Activated CD8-positive, alpha-beta T cell treated with anti-CD3 and anti-CD28 coated beads for 36 hours (primary cell): ENCODE measurements around the gene RFK. TPM values are rescaled to one million over a fixed set of nuclear protein-coding genes. Genes with fewer than 3 reads are reported as not detected.

Experiments used
- ATAC-seq: fragments of 200-7000 bp; cut with Tn5 transposase; one replicate; pipeline ENCODE4 v1.10.0; 2021; ENCODE audit warnings: mild to moderate bottlenecking, moderate library complexity
- CTCF ChIA-PET: fragments of 350-600 bp; sonication (Branson Sonifier 250); formaldehyde crosslinking; loops from one replicate; lab custom pipeline; 2021; ENCODE audit warnings: antibody characterized with exemption; lab: Charles Lee
- POLR2A ChIA-PET: fragments of 350-600 bp; sonication (Branson Sonifier 250); formaldehyde crosslinking; loops from one replicate; lab custom pipeline; 2021; ENCODE audit warnings: antibody characterized with exemption; lab: Charles Lee
- DNase-seq: peaks from one replicate; pipeline ENCODE4 v3.0.0-alpha.2; 2020
- H3K27ac Mint-ChIP-seq: one replicate; pipeline ENCODE4 v1.8.0; 2021; ENCODE audit warnings: mild to moderate bottlenecking, mixed read lengths
- H3K27me3 Mint-ChIP-seq: one replicate; pipeline ENCODE4 v1.8.0; 2021; ENCODE audit warnings: mixed read lengths
- H3K36me3 Mint-ChIP-seq: one replicate; pipeline ENCODE4 v1.8.0; 2021; ENCODE audit warnings: low read depth, mixed read lengths
- H3K4me1 Mint-ChIP-seq: one replicate; pipeline ENCODE4 v1.8.0; 2021; ENCODE audit warnings: low read depth, mixed read lengths
- H3K4me3 Mint-ChIP-seq: one replicate; pipeline ENCODE4 v1.8.0; 2021; ENCODE audit warnings: mild to moderate bottlenecking, moderate library complexity, mixed read lengths
- H3K9me3 Mint-ChIP-seq: one replicate; pipeline ENCODE4 v1.8.0; 2021; ENCODE audit warnings: mixed read lengths
- intact Hi-C: fragments of 100-400 bp; cut with micrococcal nuclease; formaldehyde crosslinking; loops from one replicate; pipeline ENCODE4 v1.10.0; 2022
- total RNA-seq, 2 experiments: library from RNA; stranded (reverse); gene quantifications; one replicate each; pipeline ENCODE4 v1.2.3, GENCODE V29; 2021
- TF ChIP-seq, protein P1 (sequence below): fragments of 200-600 bp; IDR thresholded peaks from one replicate; pipeline ENCODE4 v1.8.0; 2022; ENCODE audit warnings: antibody characterized with exemption, mild to moderate bottlenecking

RFK gene
- total RNA-seq, 2 experiments from 2014 or later, result 6.4 to 9.3 TPM

DNA sequence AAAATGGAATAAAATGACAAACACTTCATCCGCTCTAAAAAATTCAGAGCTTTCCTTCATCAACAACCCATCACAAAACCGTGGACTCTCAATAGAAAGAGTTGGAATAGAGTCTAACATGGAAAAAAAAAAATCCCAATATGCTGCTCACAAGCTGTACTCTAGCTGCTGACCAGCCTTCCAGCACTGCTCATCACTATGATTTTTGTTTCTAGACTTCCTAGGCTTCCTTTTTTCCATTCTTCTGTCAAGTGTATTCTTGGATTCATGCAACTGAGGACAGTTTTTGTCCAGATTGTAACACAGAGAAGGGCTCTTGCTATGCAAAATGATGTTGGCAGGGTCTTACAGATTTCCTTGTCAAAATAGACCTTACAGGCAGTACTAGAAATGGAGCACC is 34.5 kb downstream of the RFK start:
- no peaks in the 10 kb centered on the region for H3K27me3 Mint-ChIP-seq
- no peak for ATAC-seq
- ChIA-PET CTCF (no interaction called here), POLR2A (no interaction called here)
- H3K4me3 Mint-ChIP-seq, result no peak overlapping the region
- intact Hi-C loops, result no loop called here
- TF ChIP-seq, protein P1, sequence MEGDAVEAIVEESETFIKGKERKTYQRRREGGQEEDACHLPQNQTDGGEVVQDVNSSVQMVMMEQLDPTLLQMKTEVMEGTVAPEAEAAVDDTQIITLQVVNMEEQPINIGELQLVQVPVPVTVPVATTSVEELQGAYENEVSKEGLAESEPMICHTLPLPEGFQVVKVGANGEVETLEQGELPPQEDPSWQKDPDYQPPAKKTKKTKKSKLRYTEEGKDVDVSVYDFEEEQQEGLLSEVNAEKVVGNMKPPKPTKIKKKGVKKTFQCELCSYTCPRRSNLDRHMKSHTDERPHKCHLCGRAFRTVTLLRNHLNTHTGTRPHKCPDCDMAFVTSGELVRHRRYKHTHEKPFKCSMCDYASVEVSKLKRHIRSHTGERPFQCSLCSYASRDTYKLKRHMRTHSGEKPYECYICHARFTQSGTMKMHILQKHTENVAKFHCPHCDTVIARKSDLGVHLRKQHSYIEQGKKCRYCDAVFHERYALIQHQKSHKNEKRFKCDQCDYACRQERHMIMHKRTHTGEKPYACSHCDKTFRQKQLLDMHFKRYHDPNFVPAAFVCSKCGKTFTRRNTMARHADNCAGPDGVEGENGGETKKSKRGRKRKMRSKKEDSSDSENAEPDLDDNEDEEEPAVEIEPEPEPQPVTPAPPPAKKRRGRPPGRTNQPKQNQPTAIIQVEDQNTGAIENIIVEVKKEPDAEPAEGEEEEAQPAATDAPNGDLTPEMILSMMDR, result no peak
- no peak for DNase-seq
- no peaks in the 10 kb centered on the region for H3K36me3 Mint-ChIP-seq
- H3K9me3 Mint-ChIP-seq, result no peaks in the 10 kb centered on the region
- H3K4me1 Mint-ChIP-seq, result no peaks in the 10 kb centered on the region
- no peak overlapping the region for H3K27ac Mint-ChIP-seq

DNA sequence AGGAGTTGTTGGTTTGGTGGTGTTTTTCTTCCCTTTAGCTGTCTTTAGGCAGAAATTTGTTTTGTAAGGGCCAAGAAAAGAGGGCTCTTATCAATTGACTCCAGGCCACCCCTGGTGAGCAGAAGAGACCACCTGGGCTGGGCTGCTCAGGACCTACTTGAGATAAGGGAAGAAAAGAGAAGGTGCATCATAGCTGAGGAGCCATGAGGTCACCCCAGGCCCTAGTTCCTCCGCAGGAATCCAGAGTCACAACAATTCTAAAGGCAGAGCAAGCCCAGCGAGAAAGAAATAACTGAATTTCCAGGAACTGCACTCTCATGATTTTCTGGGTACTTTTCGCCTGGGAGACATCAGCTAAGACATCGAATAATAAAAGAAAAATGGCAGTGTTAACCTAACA is 34.9 kb downstream of the RFK start:
- TF ChIP-seq, protein P1, result no peak
- Mint-ChIP-seq H3K27ac (no peak overlapping the region), H3K4me1 (no peaks in the 10 kb centered on the region), H3K4me3 (no peak overlapping the region), H3K9me3 (no peaks in the 10 kb centered on the region), H3K27me3 (no peaks in the 10 kb centered on the region), H3K36me3 (no peaks in the 10 kb centered on the region)
- intact Hi-C loops, result no loop called here
- ATAC-seq, result no peak
- no peak for DNase-seq
- ChIA-PET CTCF (no interaction called here), POLR2A (no interaction called here)

DNA sequence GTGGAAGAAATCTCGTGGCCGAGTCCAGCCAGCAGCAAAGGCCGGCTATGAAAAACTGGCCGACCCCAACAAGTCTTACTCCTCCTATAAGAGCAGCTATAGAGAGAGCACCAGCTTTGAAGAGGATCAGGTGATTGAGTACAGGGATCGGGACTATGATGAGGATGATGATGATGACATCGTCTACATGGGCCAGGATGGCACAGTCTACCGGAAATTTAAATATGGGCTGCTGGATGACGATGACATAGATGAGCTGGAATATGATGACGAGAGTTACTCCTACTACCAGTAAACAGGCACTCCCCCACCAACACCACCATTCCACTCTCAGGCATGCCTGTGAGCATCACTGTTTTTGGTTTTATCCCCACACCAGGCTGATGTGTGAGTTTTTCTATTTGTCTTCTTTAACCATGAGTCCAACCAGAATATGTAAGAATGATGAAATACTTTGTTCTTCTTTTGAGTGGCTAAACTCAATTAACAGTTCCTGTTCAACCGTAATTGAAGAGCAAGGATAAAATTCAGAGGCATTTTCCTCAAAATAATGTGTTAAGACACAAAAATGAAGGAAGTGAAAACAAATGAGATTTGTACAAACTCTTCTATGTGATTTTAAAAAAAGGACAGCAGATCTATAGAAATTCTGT is 35.5 kb downstream of the RFK start:
- ChIA-PET POLR2A (no interaction called here), CTCF (no interaction called here)
- H3K4me1 Mint-ChIP-seq, result no peaks in the 10 kb centered on the region
- ATAC-seq, result no peak
- DNase-seq, result no peak
- TF ChIP-seq, protein P1, result no peak
- H3K4me3 Mint-ChIP-seq, result no peak overlapping the region
- H3K27ac Mint-ChIP-seq, result no peak overlapping the region
- intact Hi-C loops, result no loop called here
- no peaks in the 10 kb centered on the region for H3K9me3 Mint-ChIP-seq
- no peaks in the 10 kb centered on the region for H3K27me3 Mint-ChIP-seq
- no peaks in the 10 kb centered on the region for H3K36me3 Mint-ChIP-seq

DNA sequence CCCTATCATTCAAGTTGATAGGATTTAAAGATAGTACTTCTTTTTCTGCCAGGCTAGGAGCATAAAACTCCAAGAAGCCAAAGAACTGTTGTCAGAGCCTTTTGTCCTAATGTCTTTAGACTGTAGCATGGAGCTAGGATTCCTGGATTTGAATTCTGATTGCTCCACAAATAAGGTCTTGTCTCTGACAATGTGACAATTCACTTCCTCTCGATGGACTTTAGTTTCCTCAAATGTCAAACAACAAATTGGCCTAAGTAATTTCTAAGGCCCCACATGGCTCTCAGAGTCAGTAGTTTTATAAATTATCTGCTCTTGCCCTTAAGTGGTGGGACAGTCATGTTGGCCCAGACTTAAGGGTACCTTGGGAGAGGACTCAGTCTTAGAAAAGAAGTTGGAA is 36.7 kb downstream of the RFK start:
- H3K9me3 Mint-ChIP-seq, result no peaks in the 10 kb centered on the region
- DNase-seq (no peak), ATAC-seq (no peak)
- H3K36me3 Mint-ChIP-seq, result no peaks in the 10 kb centered on the region
- POLR2A ChIA-PET, result no interaction called here
- CTCF ChIA-PET, result interaction anchor here (0.6 to 0.7 kb wide), 2 partner anchors 26 to 182 kb away, joined by 3 to 4 read pairs; no protein-coding TSS in a partner anchor
- H3K27me3 Mint-ChIP-seq, result no peaks in the 10 kb centered on the region
- no peak overlapping the region for H3K4me3 Mint-ChIP-seq
- intact Hi-C loops, result no loop called here
- H3K27ac Mint-ChIP-seq, result no peak overlapping the region
- no peaks in the 10 kb centered on the region for H3K4me1 Mint-ChIP-seq
- TF ChIP-seq, protein P1, result no peak

DNA sequence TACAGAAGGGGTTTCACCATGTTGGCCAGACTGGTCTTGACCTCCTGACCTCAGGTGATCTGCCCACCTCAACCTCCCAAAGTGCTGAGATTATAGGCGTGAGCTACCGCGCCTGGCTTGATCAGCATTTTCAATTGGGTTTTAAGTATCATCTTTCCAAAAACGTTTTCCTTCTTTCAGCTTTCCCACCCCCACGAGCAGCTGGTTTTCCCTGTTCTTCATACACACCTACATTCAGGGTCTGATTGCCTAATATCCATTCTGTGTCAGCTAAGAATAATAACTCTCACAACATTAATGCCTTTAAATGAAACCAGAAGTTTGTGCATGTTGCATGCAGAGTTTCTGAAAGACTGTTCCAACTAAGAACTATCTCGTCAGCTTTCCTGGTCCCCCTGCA is 38.3 kb downstream of the RFK start:
- no peaks in the 10 kb centered on the region for H3K36me3 Mint-ChIP-seq
- intact Hi-C loops, result no loop called here
- POLR2A ChIA-PET, result no interaction called here

More for the DNA sequence above, 38.3 kb downstream of the RFK start:
- TF ChIP-seq, protein P1, result no peak
- no peaks in the 10 kb centered on the region for H3K4me1 Mint-ChIP-seq
- CTCF ChIA-PET, result no interaction called here
- no peak for ATAC-seq
- DNase-seq, result no peak
- H3K4me3 Mint-ChIP-seq, result no peak overlapping the region
- H3K9me3 Mint-ChIP-seq, result no peaks in the 10 kb centered on the region
- no peaks in the 10 kb centered on the region for H3K27me3 Mint-ChIP-seq
- no peak overlapping the region for H3K27ac Mint-ChIP-seq
